H1 (cell line): Measurements from ENCODE around the gene FXR2. TPM values are rescaled to one million over a fixed set of nuclear protein-coding genes. Genes with fewer than 3 reads are reported as not detected.

ENCODE experiments used
- CTBP2 ChIP-seq: IDR thresholded peaks from 2 replicates; pipeline ENCODE4 v1.7.0; 2011; ENCODE audit warnings: borderline replicate concordance, mild to moderate bottlenecking, moderate library complexity, mixed read lengths, low read length; ENCODE audit not compliant: insufficient read depth, insufficient read length
- HDAC6 ChIP-seq: IDR thresholded peaks from one replicate; pipeline ENCODE4 v1.7.1; 2012; ENCODE audit warnings: low read depth, mild to moderate bottlenecking, inconsistent platforms, low read length, moderate library complexity
- polyA plus RNA-seq, 7 experiments: library from polyadenylated mRNA; depleted of rRNA in 3 of 7; stranded (reverse) in 5 of 7; unstranded in 2 of 7; fragments of >200 nt in 5 of 7; fragments of 200-250 nt in 2 of 7; gene quantifications; 1 replicate in 5 of 7; 2 replicates in 1 of 7; 4 replicates in 1 of 7; pipeline versions ENCODE4 v1.2.1 to v1.2.3, GENCODE V29; 2011 to 2013; ENCODE audit warnings: missing spikeins in 2 of 7, mixed read lengths in 2 of 7
- total RNA-seq: library from RNA; stranded (reverse); fragmentation: NEBNext Ultra II Directional; extraction: Animal tissue kit (Norgen Biotek cat#: 25700); gene quantifications from 2 replicates; pipeline ENCODE4 v1.2.1, GENCODE V29; 2021

Gene FXR2
- total and polyA plus RNA-seq, 2 of the 8 experiments (the other 6 are each of a cell fraction or from before 2014, with no cell fraction given), result 26.2 to 44.0 TPM

- TF ChIP-seq CTBP2, result no peak
- TF ChIP-seq HDAC6, result no peak
These were observed 26.1 kb upstream of the FXR2 start (continued) for GRCh38 chr17:7640783-7641182.
